Ishikawa (cell line): ENCODE measurements around the gene LEO1.

Experiments
- CEBPB ChIP-seq: IDR thresholded peaks from 2 replicates; pipeline ENCODE4 v1.6.1; 2012
- CREB1 ChIP-seq: IDR thresholded peaks from 2 replicates; pipeline ENCODE4 v1.6.1; 2012; ENCODE audit warnings: low read depth
- EGR1 ChIP-seq: IDR thresholded peaks from 2 replicates; pipeline ENCODE4 v1.6.1; 2012
- EP300 ChIP-seq: IDR thresholded peaks from 2 replicates; pipeline ENCODE4 v1.6.1; 2012; ENCODE audit warnings: borderline replicate concordance
- NFIC ChIP-seq: IDR thresholded peaks from 2 replicates; pipeline ENCODE4 v1.6.1; 2012
- RAD21 ChIP-seq: IDR thresholded peaks from 2 replicates; pipeline ENCODE4 v1.6.1; 2012; ENCODE audit warnings: low read depth
- REST ChIP-seq: IDR thresholded peaks from 2 replicates; pipeline ENCODE4 v1.6.1; 2012; ENCODE audit warnings: low read depth, mild to moderate bottlenecking
- TAF1 ChIP-seq: IDR thresholded peaks from 2 replicates; pipeline ENCODE4 v1.6.1; 2012; ENCODE audit warnings: low read depth, mild to moderate bottlenecking
- TCF12 ChIP-seq: IDR thresholded peaks from 2 replicates; pipeline ENCODE4 v1.6.1; 2012; ENCODE audit warnings: low read depth
- TEAD4 ChIP-seq: IDR thresholded peaks from 2 replicates; pipeline ENCODE4 v1.6.1; 2012
- YY1 ChIP-seq: IDR thresholded peaks from 2 replicates; pipeline ENCODE4 v1.6.1; 2012; ENCODE audit warnings: low read depth
- ZBTB7A ChIP-seq: IDR thresholded peaks from 2 replicates; pipeline ENCODE4 v1.6.1; 2012; ENCODE audit warnings: low read depth
- TF ChIP-seq, protein P1 (sequence below): IDR thresholded peaks from 2 replicates; pipeline ENCODE4 v1.6.1; 2012
- TF ChIP-seq, protein P2 (sequence below): IDR thresholded peaks from 2 replicates; pipeline ENCODE4 v1.6.1; 2012

- TF ChIP-seq TCF12 (no peak), YY1 (no peak), NFIC (no peak), REST (no peak), RAD21 (no peak), TEAD4 (no peak), EP300 (no peak), ZBTB7A (no peak), CREB1 (no peak), CEBPB (no peak), TAF1 (no peak), EGR1 (no peak)
- TF ChIP-seq, protein P1, sequence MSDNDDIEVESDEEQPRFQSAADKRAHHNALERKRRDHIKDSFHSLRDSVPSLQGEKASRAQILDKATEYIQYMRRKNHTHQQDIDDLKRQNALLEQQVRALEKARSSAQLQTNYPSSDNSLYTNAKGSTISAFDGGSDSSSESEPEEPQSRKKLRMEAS, result no peak
- TF ChIP-seq, protein P2, sequence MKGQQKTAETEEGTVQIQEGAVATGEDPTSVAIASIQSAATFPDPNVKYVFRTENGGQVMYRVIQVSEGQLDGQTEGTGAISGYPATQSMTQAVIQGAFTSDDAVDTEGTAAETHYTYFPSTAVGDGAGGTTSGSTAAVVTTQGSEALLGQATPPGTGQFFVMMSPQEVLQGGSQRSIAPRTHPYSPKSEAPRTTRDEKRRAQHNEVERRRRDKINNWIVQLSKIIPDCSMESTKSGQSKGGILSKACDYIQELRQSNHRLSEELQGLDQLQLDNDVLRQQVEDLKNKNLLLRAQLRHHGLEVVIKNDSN, result no peak
Observed at GRCh38 chr15:51904931-51905330, 66.6 kb downstream of the LEO1 start.
